NCI-H345 treated with DMSO at 0.1 percent for 48 hours (cell line): Measurements from ENCODE around the gene VGF.
"Not testable (repeated sequence)": the region's sequence is repeated elsewhere in the genome, so short reads cannot be mapped to it uniquely, and the experiment has no call there.

Source experiments
- DNase-seq: peaks from one replicate; lab custom pipeline; 2025; ENCODE audit not compliant: unreplicated experiment; lab: John Stamatoyannopoulos, UW

Gene VGF

DNA sequence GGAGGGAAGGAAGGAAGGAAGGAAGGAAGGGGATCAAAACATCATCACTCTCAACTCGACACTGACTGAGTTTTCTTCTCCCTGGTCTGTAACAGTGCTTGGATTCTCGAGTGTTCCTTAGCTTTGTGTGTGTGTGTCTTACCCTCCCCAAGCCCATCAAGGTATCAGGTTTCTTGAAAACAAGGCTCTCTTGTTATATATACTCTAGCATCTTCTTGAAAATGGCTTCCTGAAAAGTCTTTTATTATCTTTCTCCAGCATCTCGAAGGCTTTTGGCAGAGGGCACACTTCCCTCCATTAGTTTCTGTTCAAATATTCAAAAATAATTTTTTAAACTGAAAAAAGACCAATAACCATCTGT lies 25.1 kb downstream of the VGF start:
- no peak for DNase-seq

DNA sequence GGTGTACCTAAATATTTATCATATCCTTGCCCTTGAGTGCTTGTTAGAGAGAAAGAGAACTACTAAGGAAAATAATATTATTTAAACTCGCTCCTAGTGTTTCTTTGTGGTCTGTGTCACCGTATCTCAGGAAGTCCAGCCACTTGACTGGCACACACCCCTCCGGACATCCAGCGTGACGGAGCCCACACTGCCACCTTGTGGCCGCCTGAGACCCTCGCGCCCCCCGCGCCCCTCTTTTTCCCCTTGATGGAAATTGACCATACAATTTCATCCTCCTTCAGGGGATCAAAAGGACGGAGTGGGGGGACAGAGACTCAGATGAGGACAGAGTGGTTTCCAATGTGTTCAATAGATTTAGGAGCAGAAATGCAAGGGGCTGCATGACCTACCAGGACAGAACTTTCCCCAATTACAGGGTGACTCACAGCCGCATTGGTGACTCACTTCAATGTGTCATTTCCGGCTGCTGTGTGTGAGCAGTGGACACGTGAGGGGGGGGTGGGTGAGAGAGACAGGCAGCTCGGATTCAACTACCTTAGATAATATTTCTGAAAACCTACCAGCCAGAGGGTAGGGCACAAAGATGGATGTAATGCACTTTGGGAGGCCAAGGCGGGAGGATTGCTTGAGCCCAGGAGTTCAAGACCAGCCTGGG lies 27.0 kb downstream of the VGF start:
- no peak for DNase-seq

DNA sequence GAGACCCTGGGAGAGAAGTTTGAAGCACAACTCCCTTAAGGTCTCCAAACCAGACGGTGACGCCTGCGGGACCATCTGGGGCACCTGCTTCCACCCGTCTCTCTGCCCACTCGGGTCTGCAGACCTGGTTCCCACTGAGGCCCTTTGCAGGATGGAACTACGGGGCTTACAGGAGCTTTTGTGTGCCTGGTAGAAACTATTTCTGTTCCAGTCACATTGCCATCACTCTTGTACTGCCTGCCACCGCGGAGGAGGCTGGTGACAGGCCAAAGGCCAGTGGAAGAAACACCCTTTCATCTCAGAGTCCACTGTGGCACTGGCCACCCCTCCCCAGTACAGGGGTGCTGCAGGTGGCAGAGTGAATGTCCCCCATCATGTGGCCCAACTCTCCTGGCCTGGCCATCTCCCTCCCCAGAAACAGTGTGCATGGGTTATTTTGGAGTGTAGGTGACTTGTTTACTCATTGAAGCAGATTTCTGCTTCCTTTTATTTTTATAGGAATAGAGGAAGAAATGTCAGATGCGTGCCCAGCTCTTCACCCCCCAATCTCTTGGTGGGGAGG lies 27.6 kb downstream of the VGF start:
- DNase-seq, result no peak

DNA sequence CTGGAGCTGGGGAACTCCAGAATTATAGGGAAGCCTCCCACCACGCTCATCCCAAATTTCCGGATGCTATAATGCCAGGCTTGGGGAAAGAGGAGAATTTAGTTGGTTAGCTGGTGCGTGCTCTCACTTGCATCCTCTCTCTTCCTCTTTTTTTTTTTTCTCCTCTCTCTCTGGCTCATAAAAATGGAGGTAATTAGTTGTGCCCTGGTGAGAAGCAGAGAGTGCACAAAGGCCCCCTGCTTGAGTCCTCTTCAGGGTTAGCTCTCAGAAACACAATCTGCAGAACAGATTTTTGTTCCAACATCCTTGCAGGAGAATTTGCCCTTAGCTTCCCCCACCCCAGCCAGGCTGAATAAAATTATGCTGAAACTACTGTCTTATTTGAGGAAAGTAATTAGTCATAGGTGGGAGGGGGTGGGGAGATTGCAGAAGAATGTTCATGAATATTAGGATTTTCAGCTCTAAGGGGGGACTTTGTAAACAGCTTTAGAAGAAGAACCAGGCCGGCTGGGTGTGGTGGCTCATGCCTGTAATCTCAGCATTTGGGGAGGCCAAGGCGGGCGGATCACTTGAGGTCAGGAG lies 30.9 kb downstream of the VGF start:
- no peak for DNase-seq

DNA sequence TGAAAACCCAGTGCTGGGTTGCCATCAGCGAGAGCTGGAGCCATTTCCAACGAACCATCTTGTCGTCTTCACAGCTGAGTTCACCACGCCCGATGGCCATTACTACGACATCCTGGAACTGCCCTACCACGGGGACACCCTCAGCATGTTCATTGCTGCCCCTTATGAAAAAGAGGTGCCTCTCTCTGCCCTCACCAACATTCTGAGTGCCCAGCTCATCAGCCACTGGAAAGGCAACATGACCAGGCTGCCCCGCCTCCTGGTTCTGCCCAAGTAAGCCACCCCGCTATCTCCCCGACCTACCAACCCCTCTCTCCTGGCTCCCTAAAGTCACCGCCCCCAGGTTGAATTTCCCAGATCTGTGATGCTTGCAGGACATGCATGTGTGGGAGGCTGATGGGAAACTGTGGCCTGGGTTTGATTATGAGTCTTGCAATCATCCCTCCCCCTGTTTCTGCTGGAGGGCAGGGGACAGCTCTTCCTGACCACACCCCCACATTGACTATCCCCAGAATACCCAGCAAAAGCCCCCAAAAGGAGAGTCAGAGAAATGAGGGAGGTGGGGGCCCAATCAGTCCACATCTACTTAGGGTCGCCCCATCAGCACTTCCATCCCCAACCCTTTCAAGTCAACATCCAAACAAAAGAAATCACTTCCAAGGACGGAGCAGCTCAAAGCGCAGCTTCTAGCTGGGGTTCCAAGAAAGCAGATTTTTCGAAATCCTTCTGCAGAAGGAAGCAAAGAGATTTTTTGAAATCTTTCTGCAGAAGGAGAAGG lies 31.6 kb downstream of the VGF start:
- DNase-seq, result no peak

DNA sequence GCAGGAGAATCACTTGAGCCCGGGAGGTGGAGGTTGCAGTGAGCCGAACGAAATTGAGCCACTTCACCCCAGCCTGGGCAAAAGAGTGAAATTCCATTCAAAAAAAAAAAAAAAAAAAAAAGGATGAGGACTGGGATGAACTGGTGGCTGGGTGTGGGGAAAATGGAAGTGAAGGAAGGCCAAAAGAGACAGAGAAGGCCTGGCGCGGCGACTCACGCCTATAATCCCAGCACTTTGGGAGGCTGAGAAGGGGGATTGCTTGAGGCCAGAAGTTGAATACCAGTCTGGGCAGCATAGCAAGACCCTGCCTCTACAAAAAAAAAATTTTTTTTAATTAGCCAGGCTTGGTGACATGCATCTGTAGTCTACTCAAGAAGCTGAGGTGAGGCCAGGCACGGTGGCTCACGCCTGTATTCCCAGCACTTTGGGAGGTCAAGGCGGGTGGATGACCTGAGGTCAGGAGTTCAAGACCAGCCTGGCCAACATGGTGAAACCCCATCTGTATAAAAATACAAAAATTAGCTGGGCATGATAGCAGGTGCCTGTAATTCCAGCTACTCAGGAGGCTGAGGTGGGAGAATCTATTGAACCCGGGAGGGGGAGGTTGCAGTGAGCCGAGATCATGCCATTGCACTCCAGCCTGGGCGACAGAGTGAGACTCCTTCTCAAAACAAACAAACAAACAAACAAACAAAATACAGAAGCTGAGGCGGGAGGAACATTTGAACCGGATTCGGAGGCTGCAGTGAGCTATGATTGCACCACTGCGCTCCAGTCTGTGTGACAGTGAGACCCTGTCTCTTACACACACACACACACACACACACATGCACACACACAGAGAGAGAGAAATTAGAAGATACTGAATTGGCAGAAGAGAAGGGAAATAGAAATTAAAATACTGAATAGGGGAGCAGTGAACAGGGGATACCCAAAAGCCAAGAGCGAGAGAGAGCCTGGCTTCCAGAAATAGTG lies 32.5 kb downstream of the VGF start:
- DNase-seq, result not testable (repeated sequence)

DNA sequence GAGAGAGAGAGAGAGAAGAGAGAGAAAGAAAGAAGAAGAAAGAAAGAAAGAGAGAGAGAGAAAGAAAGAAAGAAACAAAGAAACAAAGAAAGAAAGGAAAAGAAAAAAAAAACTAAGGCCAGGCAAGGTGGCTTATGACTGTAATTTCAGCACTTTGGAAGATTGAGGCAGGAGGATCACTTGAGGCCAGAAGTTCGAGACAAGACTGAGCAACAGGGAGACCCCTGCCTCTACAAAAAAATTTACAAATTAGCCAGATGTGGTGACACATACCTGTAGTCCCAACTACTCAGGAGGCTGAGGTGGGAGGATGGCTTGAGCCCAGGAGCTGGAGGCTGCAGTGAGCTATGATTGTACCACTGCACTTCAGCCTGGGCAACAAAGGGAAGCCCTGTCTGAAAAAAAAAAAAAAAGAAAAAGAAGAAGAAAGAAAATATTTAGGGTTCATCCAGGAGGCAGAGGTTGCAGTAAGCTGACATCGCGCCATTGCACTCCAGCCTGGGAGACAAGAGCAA lies 35.7 kb downstream of the VGF start:
- no peak for DNase-seq

DNA sequence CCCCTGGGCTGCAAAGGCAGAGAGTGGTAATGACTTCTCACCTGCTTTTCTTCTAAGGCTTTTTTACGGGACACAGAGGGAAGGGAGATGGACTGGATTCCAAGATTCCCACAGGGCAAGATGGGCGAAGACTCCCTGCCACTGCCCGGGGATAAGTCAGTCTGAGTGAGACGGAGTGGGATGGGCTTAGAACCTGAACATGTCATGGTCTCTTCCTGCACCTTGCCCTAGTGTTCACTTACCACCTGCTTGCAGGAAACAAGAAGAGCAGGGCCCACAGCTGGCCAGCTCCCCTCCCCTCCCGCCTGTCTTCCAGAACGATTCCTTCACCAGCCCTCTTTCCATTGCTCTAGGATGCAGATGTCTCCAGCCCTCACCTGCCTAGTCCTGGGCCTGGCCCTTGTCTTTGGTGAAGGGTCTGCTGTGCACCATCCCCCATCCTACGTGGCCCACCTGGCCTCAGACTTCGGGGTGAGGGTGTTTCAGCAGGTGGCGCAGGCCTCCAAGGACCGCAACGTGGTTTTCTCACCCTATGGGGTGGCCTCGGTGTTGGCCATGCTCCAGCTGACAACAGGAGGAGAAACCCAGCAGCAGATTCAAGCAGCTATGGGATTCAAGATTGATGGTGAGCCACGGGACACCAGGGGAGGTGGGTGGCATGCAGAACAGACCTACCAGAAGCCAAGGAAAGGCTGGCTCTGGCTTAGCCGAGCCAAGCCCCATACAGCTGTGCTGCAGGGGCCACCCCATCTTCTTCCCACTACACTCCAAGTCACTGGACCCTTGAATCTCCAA lies 37.1 kb downstream of the VGF start:
- DNase-seq, result no peak

DNA sequence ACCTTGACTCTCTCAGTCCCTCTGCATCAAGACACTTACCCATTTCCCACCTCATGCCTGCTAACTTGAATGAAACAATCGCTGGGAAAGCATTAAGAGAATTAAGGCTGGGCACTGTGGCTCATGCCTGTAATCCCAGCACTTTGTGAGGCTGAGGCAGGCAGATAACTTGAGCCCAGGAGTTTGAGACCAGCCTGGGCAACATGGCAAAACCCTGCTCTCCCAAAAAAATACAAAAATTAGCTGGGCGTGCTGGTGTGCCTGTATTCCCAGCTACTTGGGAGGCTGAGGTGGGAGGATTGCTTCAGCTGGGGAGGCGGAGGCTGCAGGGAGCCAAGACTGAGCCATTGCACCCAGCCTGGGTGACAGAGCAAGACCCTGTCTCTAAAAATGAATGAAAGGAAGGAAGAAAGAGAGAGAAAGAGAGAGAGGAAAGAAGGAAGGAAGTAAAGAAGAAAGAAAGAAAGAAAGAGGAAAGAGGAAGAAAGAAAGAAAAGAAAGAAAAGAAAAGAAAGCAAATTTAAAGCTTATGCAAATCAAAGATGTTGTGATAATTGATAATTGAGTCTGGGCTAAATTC lies 37.8 kb downstream of the VGF start:
- no peak for DNase-seq

DNA sequence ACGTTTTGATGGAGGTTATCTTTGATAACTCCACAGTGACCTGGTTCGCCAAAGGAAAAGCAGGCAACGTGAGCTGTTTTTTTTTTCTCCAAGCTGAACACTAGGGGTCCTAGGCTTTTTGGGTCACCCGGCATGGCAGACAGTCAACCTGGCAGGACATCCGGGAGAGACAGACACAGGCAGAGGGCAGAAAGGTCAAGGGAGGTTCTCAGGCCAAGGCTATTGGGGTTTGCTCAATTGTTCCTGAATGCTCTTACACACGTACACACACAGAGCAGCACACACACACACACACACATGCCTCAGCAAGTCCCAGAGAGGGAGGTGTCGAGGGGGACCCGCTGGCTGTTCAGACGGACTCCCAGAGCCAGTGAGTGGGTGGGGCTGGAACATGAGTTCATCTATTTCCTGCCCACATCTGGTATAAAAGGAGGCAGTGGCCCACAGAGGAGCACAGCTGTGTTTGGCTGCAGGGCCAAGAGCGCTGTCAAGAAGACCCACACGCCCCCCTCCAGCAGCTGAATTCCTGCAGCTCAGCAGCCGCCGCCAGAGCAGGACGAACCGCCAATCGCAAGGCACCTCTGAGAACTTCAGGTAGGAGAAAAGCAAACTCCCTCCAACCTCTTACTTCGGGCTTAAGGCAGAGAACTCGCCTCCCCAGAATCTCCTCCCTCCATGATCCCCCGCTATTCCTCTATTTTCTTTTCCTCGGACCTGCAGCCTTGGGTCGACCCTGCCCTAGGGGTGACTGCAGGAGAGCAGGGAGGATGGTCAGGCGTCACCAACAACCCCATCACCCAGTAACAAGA lies 38.5 kb downstream of the VGF start, which contains the start of gene SERPINE1:
Gene SERPINE1, plus strand, starts transcription at position 454 of the 809 bp plus-strand sequence. CDS start 1,290 bp downstream, outside the sequence.
- no peak for DNase-seq

DNA sequence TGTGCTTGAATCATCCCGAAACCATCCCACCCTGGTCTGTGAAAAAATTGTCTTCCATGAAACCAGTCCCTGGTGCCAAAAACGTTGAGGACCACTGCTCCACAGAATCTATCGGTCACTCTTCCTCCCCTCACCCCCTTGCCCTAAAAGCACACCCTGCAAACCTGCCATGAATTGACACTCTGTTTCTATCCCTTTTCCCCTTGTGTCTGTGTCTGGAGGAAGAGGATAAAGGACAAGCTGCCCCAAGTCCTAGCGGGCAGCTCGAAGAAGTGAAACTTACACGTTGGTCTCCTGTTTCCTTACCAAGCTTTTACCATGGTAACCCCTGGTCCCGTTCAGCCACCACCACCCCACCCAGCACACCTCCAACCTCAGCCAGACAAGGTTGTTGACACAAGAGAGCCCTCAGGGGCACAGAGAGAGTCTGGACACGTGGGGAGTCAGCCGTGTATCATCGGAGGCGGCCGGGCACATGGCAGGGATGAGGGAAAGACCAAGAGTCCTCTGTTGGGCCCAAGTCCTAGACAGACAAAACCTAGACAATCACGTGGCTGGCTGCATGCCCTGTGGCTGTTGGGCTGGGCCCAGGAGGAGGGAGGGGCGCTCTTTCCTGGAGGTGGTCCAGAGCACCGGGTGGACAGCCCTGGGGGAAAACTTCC lies 39.2 kb downstream of the VGF start:
- DNase-seq, result no peak

DNA sequence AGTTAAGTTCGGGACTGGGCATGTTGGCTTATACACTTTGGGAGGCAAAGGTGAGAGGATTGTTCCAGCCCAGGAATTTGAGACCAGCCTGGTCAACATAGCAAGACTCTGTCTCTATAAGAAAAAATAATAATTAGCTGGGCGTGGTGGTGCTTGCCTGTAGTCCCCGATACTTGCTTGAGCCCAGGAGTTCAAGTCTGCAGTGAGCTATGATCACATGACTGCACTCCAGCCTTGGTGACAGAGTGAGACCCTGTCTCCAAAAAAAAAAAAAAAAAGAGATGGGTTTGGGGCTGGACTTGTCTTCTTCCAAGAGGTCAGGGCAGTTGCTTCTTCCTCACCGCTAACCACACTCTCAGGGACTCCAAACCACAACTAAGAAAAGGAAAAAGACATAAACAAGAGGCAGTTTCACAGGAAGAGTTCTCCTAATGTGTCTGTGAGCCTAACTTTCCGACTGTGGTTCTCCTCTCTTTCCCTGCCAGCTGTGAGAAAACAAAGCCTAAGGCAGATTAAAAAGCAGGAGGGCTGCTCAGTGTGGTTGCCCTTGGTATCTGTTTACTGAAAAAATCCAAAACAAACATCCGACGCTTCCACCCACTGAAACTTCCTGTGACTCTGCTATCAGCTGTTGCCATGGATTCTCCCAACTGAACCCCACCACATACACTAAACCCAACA lies 40.9 kb downstream of the VGF start:
- no peak for DNase-seq

DNA sequence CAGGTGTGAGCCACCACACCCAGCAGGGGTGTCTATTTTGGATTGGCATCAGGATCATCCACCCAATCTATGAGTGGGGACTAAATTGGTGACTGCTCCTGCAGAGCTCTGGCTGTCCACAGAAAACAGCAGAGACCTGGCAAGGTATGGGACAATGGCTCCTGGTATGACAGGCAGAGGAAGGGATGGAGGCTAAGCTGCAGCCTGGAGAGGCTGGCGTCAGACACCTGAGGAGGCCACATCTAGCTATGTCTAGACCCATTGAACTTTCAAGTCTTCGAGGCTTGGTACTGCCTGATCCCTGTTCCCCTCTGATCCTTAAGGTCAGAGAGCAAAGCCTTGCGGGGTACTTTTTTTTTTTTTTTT lies 41.7 kb downstream of the VGF start:
- no peak for DNase-seq

DNA sequence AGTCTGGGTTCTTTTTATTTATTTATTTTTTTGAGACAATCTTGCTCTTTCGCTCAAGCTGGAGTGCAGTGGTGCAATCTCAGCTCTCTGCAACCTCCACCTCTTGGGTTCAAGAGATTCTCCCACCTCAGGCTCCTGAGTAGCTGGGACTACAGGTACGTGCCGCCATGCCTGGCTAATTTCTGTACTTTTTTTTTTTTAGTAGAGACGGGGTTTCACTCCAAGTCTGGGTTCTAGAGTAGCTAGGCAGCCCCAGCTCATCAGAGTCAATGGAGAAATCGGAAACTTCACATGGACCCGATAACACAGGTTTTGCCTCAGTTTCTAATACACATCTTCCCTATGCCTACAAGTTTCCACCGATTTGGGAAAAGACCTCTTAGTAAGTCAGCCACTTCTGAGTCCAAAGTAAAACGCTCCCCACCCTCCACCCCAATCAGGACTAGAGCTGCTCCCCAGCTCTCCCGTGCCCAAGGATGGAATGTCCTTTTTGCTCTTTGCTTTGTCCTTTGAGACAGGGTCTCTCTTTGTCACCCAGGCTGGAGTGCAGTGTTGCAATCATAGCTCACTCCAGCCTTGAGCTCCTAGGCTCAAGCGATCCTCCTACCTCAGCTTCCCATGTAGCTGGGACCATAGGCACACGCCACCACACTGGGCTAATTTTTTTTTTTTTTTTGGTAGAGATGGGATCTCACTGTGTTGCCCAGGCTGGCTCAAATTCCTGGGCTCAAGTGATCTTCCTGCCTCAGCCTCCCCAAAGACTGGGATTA lies 42.3 kb downstream of the VGF start:
- no peak for DNase-seq

DNA sequence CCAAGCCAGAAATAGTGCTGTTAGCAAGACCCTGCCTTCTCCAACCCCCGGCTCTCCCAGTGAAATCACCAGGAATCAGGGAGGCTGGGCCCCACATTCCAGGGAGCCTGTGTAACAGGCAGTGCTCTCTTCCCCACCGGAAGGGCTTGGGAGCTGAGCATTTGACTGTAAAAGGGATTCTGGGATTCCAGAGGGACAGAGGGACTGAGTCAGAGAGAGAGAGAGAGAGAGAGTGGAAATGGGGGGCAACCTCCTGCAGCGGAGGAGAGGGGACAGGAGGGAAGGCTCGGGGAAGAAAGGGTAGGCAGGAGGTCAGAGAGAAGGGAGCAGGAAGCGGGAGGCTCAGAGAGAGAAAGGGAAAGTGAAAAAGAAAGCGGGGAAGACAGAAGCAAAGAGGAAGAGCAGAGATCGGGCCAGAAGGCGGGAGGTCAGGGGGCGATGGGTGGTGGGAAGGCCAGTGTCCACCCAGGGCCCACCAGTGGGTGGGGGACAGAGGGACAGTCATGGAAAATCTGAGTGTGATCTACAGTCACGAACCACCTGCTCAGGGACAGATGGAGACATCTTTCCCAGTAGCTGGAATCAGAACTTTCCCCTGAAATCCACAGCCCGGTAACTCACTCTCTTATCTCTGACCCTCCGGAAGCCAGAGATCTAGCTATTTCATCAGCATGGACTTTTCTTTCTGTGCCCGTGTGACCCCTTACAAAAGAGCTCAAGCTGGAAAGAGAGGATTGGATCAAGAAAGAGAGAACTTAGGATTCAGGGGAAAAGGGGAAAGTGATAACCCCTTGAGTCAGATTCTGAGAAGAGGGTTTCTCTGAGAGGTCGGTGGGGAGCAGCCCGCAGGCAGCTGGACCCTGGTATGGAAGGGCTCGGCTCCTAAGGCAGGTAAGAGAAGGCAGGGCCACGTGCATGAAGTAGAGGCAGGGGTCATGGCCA lies 43.1 kb downstream of the VGF start:
- no peak for DNase-seq

DNA sequence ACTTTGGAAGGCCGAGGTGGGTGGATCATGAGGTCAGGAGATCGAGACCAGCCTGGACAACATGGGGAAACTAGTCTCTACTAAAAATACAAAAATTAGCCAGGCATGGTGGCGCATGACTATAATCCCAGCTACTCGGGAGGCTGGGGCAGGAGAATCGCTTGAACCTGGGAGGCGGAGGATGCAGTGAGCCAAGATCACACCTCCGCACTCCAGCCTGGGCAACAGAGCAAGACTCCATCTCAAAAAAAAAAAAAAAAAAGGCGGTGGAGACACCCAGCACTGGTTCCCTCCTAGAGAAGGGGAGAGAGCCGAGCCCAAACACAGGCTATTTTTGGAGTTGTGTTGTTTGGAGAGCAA lies 43.8 kb downstream of the VGF start:
- not testable (repeated sequence) for DNase-seq
